Measurements from ENCODE around the gene PSORS1C1.
"Not testable (repeated sequence)": the region's sequence is repeated elsewhere in the genome, so short reads cannot be mapped to it uniquely, and the experiment has no call there.

The PSORS1C1 gene

DNA sequence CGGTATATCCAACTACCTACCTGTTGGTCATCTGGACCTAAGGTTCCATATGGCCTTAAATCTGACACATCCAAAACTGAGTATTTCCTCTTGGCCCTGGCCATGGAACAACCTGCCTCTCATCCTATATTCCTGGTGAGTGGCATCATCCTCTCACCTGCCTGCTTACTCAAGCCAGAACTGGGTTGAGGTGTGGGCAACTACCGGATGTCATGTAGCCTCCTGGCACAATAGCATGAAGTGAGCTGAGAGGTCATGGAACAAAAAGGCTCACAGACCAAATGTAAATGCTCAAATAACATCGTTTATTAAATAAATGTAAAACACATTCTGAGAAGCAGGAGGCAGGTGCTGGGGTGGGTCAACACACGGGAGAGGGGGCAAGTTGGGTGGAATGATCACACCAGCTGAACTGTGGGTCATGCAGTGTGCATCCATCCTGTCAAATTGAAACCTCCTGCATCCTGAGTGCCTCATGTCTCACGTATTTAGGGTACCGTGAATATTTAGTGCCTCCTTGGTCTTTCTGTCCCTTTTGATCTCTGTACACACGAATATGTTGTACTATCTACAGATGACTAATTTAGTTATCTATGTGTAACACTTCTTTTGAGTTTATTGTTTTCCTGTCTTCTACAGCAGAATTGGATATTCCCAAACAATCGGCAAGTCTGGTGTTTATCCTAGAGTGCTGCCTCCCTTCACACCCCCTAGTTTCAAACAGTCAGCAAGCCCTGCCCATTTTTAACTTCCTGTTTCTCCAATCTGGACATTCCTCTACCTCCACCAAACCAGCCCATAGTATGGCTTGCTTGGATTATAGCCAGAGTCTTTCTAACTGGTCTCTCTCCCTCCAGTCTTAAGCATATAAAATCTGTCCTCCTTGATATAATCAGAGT, 63.8 kb downstream of the PSORS1C1 start:
- no peak for DNase-seq (ENCODE audit: low read depth)

- no peak for DNase-seq (ENCODE audit: low read depth)
These were observed 64.4 kb downstream of the PSORS1C1 start for GRCh38 chr6:31179042-31179386.

- no peak for DNase-seq (ENCODE audit: low read depth)
These were observed 65.3 kb downstream of the PSORS1C1 start for GRCh38 chr6:31179896-31180295.

GRCh38 chr6:31180500-31180899, 65.9 kb downstream of the PSORS1C1 start:
- peak; percentile 48 for DNase-seq (ENCODE audit: low read depth)

DNA sequence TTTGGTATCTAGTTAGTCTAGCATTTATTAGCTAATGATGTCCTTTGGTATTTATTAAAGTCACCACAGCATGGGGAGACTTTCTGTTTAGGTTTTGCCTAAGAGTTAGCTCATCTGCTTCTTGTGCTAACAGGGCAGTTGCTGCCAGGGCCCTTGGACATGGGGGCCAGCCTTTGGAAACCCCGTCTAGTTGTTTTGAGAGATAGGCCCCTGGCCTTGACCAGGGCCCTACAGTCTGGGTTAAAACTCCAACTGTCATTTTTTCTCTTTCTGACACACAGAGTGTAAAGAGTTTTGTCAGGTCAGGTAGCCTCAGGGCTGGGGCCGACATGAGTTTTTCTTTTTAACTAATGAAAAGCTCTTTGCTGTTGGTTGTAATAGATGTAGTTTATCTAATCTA, 68.7 kb downstream of the PSORS1C1 start:
- not testable (repeated sequence) for DNase-seq (ENCODE audit: low read depth)

- DNase-seq (ENCODE audit: low read depth) = not testable (repeated sequence)
These were observed 69.3 kb downstream of the PSORS1C1 start for GRCh38 chr6:31183859-31184258.

DNA sequence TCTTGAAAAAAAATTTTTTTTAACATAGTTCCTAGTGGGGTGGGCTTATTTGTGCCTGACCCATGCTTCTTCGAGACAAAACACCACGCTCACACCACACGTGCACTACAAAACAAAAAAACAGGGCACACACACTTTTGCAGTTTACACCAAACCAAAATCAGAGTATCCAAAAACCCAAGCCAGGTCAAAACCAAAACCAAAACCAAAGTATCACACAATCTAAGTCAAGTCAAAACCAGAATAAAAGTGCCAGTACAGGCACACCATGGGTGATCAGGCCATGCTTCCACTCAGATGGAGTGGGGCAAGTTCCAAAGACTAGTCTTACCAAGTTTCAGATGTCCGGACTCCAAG, 71.1 kb downstream of the PSORS1C1 start:
- DNase-seq (ENCODE audit: low read depth) = not testable (repeated sequence)

DNA sequence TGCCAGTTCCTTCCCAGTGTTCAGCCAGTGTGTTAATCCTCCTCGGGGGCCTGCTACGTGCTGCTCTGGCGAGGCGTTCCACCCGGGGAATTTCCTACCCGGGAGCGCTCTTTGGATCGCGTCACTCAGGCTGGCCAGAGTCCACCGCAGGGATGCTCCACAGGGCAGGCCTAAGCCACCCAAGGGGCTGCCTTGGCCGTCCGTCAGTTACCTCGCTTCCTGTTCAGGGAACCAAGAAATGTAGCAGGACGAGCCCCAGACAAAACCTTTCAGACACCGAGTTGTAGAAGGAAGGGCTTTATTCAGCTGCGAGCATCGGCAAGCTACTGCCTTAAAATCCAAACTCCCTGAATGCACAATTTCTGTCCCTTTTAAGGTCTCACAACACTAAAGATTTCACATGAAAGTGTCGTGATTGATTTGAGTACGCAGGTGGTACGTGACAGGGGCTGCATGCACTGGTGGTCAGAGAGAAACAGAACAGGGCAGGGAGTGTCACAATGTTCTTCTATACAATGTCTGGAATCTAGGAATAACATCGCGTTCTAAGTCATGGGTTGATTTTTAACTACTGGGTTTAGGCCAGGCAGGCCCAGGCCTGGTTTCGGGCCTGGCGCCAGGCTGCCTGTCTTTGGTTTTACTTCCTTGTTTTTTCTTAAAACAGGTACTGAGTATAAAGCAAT, 71.6 kb downstream of the PSORS1C1 start:
- DNase-seq (ENCODE audit: low read depth) = no peak

- no peak for DNase-seq (ENCODE audit: low read depth)
These were observed 73.2 kb downstream of the PSORS1C1 start for GRCh38 chr6:31187780-31188194.

DNA sequence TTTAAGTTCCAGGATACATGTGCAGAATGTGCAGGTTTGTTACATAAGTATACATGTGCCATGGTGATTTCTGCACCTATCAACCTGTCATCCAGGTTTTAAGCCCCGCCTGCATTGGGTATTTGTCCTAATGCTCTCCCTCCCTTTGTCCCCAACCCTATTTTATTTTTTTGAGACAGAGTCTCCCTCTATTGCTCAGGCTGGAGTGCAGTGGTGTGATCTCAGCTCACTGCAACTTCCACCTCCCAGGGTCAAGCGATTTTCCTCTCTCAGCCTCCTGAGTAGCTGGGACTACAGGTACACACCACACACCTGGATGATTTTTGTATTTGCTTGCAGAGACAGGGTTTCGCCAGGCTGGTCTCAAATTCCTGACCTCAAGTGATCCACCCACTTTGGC, 74.6 kb downstream of the PSORS1C1 start:
- not testable (repeated sequence) for DNase-seq (ENCODE audit: low read depth)

Measured in activated T-cell treated with anti-CD3 and anti-CD28 coated beads for 24 hours (primary cell).